OCI-LY7 (cell line): ENCODE measurements around the gene EDDM13.

Experiments used
- CTCF ChIP-seq: fragments of 200-600 bp; sonication (generic); conservative IDR thresholded peaks from 2 replicates; pipeline ENCODE4 v1.5.1; 2014; ENCODE audit warnings: mild to moderate bottlenecking, antibody characterized with exemption, low read length, moderate library complexity, mixed read lengths
- EZH2phosphoT487 ChIP-seq: fragments of 200-600 bp; sonication (generic); IDR thresholded peaks from 2 replicates; pipeline ENCODE4 v1.6.1; 2018; ENCODE audit warnings: low read depth, borderline replicate concordance, mild to moderate bottlenecking, mixed run types, antibody characterized with exemption, low read length, moderate library complexity, mixed read lengths

- TF ChIP-seq CTCF (no peak), EZH2phosphoT487 (no peak)
Observed at GRCh38 chr19:56263319-56263718, 9.2 kb upstream of the EDDM13 start.
